GM18909 (cell line): Measurements from ENCODE around the gene IGSF10.

Experiments used
- ATAC-seq: cut with Tn5 transposase; IDR thresholded peaks from one replicate; pipeline ENCODE4 v1.9.1; 2021; ENCODE audit warnings: mild to moderate bottlenecking; ENCODE audit not compliant: unreplicated experiment, poor library complexity

IGSF10 gene

GRCh38 chr3:151468284-151468917 is 7.5 kb upstream of the IGSF10 start:
- no peak for ATAC-seq

DNA sequence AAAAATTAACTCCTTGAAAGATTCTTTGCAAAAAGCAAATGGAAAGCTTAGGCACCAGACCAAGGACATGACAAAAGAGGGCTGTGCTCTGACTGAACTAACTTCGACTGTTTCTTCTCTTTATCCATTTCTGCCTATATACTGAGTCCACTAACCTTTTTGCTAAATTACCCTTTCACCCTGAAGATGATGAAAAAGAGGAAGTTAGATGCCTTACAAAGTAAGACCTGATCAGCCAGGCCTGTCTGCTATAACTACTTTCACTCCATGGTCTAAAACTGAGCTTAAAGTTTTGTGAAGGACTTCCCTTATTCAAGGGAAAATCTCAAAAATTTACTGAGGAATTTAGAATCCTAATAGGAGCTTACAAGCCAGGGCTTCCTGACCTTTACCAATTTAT is 6.2 kb upstream of the IGSF10 start:
- ATAC-seq = no peak

DNA sequence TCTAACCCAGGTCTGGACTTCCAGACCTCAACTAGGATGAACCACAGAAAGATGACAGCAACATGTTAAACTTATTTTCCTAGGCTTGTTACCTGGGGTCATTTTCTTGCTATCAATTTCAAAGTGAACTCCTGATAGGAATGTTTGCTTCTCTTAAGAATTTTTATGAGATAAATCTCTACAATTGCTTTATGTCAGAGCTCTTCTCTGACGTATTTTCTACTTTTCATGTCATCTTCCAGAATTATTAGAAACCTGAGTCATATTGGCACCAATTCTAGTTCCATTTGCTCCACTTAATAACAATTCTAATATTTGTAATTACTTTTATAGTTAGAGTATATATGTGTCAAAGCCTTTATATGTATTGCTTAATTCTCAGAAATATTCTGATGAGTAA is 2.1 kb upstream of the IGSF10 start:
- no peak for ATAC-seq

DNA sequence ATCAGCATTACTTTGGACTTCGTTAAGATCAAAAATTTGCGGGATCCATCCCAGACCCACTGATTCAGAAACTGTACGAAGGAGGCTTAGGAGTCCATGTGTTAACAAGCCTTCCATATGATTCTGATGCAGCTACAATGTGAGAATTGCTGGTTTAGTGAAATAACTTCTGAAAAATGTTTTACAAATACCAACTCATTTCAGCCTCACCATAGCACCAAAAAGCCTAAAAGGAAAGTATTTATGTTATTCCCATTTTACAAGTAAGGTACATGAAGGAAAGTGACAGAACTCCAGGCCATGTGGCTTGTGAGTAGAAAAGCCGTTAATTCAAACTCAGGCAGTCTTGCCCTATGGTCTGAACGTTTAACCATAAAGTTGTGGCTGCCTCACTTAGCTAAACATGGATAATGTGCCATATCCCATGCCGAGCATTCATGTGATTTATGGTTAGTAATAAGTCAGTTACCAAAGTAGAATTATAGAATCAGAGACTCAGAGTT is 1.5 kb upstream of the IGSF10 start:
- no peak for ATAC-seq

DNA sequence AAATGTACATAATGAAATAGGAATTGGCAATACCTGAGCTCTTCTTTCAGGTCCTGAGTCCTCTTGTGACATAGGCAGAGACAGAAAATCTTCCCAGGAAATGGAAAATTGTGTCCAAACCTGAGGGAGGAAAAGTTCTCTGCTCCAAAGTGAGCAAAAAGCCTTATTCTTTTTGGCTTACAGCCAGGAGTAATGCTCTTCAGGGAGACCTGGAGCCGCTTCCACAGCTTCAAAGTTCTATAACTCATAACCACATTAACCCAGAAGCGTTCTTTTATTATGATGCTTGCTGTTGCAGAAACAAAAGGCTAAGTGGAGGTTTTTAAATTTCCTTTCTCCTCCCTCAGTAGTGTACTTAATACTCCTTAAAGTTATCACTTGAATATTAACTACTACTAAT is 633 bp downstream of the IGSF10 start:
- ATAC-seq = no peak

GRCh38 chr3:151459358-151459757 is 1.5 kb downstream of the IGSF10 start:
- no peak for ATAC-seq

DNA sequence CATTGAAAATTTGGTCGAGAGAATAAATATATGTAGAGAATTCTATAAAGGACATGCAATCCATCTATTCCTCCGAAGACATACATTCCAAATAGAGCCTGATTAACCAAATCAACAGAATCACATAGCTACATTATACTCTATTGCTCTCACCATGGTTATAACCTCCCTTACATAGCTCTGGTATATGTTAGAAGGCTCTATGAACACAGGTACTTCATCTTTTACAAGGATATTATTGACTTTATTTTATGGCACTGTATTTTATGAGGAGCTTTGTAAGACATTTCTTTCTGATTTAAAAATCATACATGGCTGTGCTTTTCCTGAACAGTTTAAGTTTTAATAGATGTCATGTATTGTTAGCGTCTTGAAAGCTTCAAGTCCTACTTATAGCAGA is 4.8 kb downstream of the IGSF10 start:
- ATAC-seq = no peak

GRCh38 chr3:151452841-151453240 is 8.0 kb downstream of the IGSF10 start:
- no peak for ATAC-seq

DNA sequence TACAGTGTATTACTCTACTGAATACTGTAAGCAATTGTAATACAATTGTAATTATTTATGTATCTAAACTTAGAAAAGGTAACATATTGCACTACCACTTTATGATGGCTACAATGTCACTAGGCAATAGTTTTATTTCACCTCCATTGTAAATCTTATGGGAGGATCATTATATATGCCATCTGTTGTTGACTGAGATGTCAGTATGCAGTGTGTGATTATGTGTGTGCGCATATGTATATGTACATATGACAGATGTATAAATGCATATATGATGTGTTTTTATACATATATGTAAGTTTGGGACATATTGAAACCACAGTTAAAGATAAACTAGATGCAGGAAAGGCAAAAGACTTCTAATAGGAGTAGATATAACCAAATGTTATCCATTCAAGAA is 8.5 kb downstream of the IGSF10 start:
- no peak for ATAC-seq

DNA sequence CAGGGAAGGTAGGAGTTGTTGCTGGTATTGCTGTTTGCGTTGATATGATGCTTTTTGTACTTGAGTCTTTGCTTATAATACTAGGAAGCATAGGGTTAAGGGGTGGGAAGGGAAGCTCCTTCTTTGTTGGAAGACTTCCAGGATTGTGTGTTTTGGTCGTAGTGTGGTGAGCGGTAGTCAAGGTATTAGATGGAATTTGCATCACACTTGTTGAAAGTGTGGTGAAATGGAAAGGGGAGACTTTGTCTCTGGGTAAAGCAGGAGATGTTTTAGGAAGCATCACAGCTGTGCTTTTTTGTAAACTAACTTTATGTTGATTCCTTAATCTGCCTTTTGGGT is 14.9 kb downstream of the IGSF10 start:
- no peak for ATAC-seq

DNA sequence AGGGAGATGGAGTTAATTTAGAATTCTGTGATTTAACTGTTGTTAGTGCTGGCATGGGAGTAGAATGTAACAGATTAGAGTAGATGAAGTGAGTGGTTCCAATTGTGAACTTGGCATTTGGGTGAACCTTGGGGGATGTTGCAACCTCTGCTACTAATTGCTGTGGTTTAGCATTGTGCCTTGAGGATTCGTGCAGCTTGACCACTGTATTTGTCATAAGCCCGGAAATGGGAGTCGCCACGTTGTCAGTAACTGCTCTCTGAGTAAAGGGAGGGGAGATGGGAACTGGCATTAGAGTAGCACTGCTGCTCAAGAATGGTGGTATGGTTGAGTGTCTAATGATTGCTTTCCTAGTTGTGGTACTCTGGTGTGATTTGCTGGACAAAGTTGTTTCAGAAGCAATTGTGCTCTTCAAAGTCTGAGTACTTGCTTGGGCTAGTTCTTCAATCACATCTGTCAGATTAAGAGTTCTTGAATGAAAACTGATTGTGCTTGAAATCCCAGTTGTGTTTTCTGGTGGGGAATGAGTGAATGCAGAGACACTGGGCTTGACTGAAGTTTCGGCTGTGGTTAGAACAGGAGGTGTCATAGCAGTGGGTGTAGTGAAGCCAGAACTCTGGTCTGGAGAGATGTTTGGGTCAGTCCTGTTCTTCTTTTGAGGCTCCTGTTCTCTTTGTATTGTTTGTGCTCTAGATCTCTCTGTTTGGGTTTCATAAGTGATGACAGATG is 15.4 kb downstream of the IGSF10 start:
- no peak for ATAC-seq

DNA sequence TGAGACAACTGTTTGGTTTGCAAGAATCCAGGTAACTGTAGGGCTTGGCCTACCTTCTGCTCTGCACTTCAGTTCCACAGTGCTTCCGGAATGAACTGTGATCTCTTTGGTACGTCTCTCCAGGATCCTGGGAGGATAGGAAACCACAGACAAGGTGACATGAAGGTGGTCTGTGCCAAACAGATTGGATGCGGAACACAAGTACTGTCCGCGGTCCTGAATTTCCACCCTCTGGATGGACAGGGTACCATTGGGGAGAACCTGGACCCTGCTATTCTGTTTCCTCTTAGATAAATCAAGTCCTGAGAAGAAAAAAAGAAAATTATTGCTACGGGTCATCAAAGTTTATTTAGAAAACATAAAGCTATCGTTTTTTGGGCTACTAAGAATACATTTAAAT is 17.3 kb downstream of the IGSF10 start:
- no peak for ATAC-seq

GRCh38 chr3:151440940-151441339 is 19.9 kb downstream of the IGSF10 start:
- no peak for ATAC-seq

DNA sequence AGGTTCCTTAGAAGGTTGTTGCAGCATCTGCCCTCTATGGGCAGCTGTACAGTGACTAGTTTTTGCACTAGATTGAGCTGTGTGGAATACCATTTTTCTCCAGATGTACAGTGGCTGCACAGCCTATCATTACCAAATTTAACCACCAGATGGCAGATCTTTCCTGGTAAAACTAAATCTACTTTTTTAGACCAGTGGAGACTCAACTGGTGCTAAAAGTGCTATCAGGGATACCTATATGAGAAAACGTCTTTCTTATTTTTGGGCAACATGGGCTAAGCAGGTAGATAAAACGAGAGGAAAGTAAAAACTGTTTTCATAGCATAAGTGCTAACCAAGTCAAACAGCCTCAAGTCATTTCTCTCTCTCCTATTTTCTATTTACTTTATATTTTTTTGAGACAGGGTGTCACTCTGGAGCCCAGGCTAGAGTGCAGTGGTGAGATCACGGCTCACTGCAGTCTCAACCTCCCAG is 21.2 kb downstream of the IGSF10 start:
- ATAC-seq = peak; percentile 88

- ATAC-seq = no peak
Observed at GRCh38 chr3:151437906-151438305, 23.0 kb downstream of the IGSF10 start.

- no peak for ATAC-seq
Observed at GRCh38 chr3:151436675-151437446, 24.0 kb downstream of the IGSF10 start.

DNA sequence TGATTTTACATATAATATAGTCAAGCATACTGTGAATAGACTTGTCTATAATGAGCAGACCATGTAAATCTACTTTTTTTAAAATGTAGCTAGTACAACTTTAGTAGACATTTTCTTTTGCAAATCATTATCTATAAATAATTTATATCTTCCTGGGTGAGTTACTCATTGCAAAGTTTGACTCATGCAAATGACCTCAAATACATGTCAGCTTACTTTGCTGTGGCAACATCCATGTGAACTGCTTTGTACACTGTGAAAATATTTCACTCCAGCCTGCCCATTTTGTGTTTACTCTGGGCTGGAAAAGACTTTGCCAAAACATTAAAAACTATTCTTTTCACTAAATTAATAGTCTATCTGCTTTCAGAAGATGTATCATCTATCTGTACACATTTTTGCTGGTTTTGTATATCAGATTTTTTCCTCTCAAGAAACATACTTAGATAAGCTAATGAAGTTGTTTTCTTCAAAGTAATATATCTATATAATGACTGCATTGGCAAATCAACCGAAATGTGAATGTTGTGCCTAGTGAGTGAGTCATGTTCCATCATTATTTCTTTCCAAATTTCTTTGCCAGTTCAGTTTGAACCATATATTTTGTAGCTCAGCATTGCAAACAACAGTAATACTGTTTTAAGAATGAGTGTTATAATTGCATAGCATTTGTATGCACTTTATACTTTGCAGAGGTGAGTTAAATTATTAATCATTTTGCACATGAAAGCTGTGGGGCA is 26.5 kb downstream of the IGSF10 start:
- peak; percentile 45 for ATAC-seq

DNA sequence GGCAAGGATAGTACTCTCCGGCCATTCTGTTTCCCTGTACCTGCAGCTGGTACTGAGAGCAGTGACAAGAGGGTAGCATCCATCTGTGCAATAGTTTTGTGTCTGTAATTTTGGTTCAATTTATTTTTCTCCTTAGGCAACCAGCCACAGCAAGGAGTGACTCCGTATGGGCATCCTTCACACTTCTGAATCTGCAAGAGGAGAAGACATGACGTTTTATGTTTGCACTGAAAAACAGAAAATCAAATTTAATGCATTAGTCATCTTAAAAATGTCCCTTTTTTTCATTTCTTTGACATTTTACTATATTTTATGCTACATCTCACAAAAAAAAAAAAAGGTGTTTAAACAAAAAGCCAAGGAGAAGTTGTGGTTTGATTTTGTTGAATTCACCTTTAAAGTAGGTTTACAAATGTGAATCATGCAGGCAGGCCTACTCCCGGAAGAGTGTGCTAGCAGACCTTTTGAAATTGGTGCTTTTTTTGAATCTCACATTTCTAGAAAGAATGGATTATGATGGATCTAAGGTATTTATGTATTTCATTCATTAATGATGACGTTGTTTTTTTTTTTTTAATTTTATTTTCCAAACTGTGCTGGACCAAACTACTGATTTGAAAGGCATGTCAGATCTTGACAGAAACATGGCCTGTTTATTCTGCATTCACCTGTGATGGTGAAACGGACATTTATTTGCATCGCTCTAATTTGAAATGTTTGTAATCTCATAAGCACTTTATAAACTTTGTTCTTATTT is 28.1 kb downstream of the IGSF10 start:
- no peak for ATAC-seq

- no peak for ATAC-seq
Observed at GRCh38 chr3:151431940-151432339, 28.9 kb downstream of the IGSF10 start.
